ENCODE measurements around the gene HOXB6.

- TF ChIP-seq TAF1 (conservative IDR thresholded peaks at IDR 0.05), result no peak
- TF ChIP-seq REST (IDR thresholded peaks at IDR 0.05), result no peak
- no peak for TF ChIP-seq CTCF (IDR thresholded peaks at IDR 0.05; ENCODE audit: low read depth, low read length, missing input control)
- no peak for TF ChIP-seq HNF4A (conservative IDR thresholded peaks at IDR 0.05)
- no peak for TF ChIP-seq YY1 (IDR thresholded peaks at IDR 0.05)
- TF ChIP-seq, protein P1, sequence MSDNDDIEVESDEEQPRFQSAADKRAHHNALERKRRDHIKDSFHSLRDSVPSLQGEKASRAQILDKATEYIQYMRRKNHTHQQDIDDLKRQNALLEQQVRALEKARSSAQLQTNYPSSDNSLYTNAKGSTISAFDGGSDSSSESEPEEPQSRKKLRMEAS (IDR thresholded peaks at IDR 0.05), result no peak
- no peak for TF ChIP-seq ZBTB33 (IDR thresholded peaks at IDR 0.05)
- TF ChIP-seq FOXA1 (IDR thresholded peaks at IDR 0.05), result no peak
- TF ChIP-seq JUND (IDR thresholded peaks at IDR 0.05), result no peak
- no peak for TF ChIP-seq RAD21 (IDR thresholded peaks at IDR 0.05)
- TF ChIP-seq EGR1 (IDR thresholded peaks at IDR 0.05; ENCODE audit: low read depth in 2 of 2), result no peak
Observed at GRCh38 chr17:48558831-48559121, 46.0 kb downstream of the HOXB6 start.
